SK-N-SH (cell line): ENCODE data around the gene KCNMB1. TPM values are rescaled to one million over a fixed set of nuclear protein-coding genes. Genes with fewer than 3 reads are reported as not detected.

Experiments used
- CTCF ChIA-PET: fragments of 300-600, 350-600 bp; formaldehyde crosslinking; extraction: SDS; loops from one replicate; lab custom pipeline; 2021; lab: Yijun Ruan, JAX
- POLR2A ChIA-PET: fragments of 350-600 bp; sonication (Branson Sonifier 250); formaldehyde crosslinking; extraction: SDS; loops from one replicate; lab custom pipeline; 2020; ENCODE audit warnings: antibody characterized with exemption, inconsistent platforms; lab: Yijun Ruan, JAX
- DNase-seq: peaks from one replicate; pipeline ENCODE4 v3.0.0; 2012
- H2AFZ ChIP-seq: fragments of 200-600 bp; sonication (generic); 2 replicates; pipeline ENCODE4 v1.8.1; 2016; ENCODE audit warnings: antibody characterized with exemption, mild to moderate bottlenecking, low read depth
- H3F3A ChIP-seq: fragments of 200-600 bp; sonication (generic); replicated peaks from 2 replicates; pipeline ENCODE3; 2016; ENCODE audit warnings: antibody characterized with exemption, mild to moderate bottlenecking; ENCODE audit not compliant: insufficient read depth
- H3K27ac ChIP-seq, 2 experiments: fragments of 200-500 bp in 1 of 2; fragments of 200-600 bp in 1 of 2; sonication (Bioruptor generic) in 1 of 2; sonication (generic), shearing (Covaris generic) in 1 of 2; 2 replicates each; pipeline versions ENCODE4 v1.5.1 to v1.6.1; 2014 to 2016; ENCODE audit warnings: low read depth in 2 of 2, inconsistent platforms in 1 of 2, low read length in 1 of 2, mild to moderate bottlenecking in 1 of 2, mixed read lengths in 1 of 2
- H3K27me3 ChIP-seq: fragments of 200-600 bp; sonication (generic), shearing (Covaris generic); 2 replicates; pipeline ENCODE4 v1.6.1; 2016; ENCODE audit warnings: mixed run types; ENCODE audit not compliant: insufficient read depth
- H3K36me3 ChIP-seq, 2 experiments: fragments of 200-500 bp in 1 of 2; fragments of 200-600 bp in 1 of 2; sonication (Bioruptor generic) in 1 of 2; sonication (generic) in 1 of 2; replicated peaks in 1 of 2; 2 replicates each; pipeline versions ENCODE3 to v1.5.1; 2014 to 2016; ENCODE audit warnings: low read length in 1 of 2, mild to moderate bottlenecking in 1 of 2; ENCODE audit not compliant: insufficient read depth in 2 of 2, control insufficient read depth in 1 of 2
- H3K4me1 ChIP-seq, 2 experiments: fragments of 200-500 bp in 1 of 2; fragments of 200-600 bp in 1 of 2; sonication (Bioruptor generic) in 1 of 2; sonication (generic), shearing (Covaris generic) in 1 of 2; 2 replicates each; pipeline versions ENCODE4 v1.5.1 to v1.6.1; 2014 to 2016; ENCODE audit warnings: low read depth in 1 of 2, low read length in 1 of 2, mixed run types in 1 of 2; ENCODE audit not compliant: insufficient read depth in 2 of 2, control insufficient read depth in 1 of 2
- H3K4me2 ChIP-seq: fragments of 200-600 bp; sonication (generic), shearing (Covaris generic); 2 replicates; pipeline ENCODE4 v1.6.1; 2017; ENCODE audit warnings: mixed run types
- H3K4me3 ChIP-seq, 2 experiments: fragments of 200-500 bp in 1 of 2; fragments of 200-600 bp in 1 of 2; sonication (Bioruptor generic) in 1 of 2; sonication (generic), shearing (Covaris generic) in 1 of 2; 2 replicates each; pipeline versions ENCODE4 v1.5.1 to v1.8.1; 2014 to 2016; ENCODE audit warnings: low read depth in 2 of 2, inconsistent platforms in 1 of 2, low read length in 1 of 2, mild to moderate bottlenecking in 1 of 2, mixed read lengths in 1 of 2, moderate library complexity in 1 of 2
- H3K79me2 ChIP-seq: fragments of 200-600 bp; sonication (generic); 2 replicates; pipeline ENCODE4 v1.8.1; 2017; ENCODE audit warnings: mild to moderate bottlenecking; ENCODE audit not compliant: insufficient read depth
- H3K9ac ChIP-seq: fragments of 200-600 bp; sonication (generic); 2 replicates; pipeline ENCODE4 v1.6.1; 2017; ENCODE audit warnings: mixed run types
- H3K9me2 ChIP-seq: fragments of 200-600 bp; sonication (generic); 2 replicates; pipeline ENCODE4 v1.6.1; 2017; ENCODE audit warnings: mixed run types
- H3K9me3 ChIP-seq: fragments of 200-600 bp; sonication (generic); 2 replicates; pipeline ENCODE4 v1.6.1; 2017; ENCODE audit warnings: mixed run types, mild to moderate bottlenecking, moderate library complexity
- H4K20me1 ChIP-seq: fragments of 200-600 bp; sonication (generic); 2 replicates; pipeline ENCODE4 v1.6.1; 2017; ENCODE audit warnings: mild to moderate bottlenecking, mixed run types; ENCODE audit not compliant: insufficient read depth
- EP300 ChIP-seq, 2 experiments: IDR thresholded peaks; 2 replicates each; pipeline versions ENCODE4 v1.4.0 to v1.6.1; 2012; ENCODE audit warnings: borderline replicate concordance in 1 of 2, low read depth in 1 of 2, low read length in 1 of 2
- EZH2phosphoT487 ChIP-seq: fragments of 200-600 bp; sonication (generic); IDR thresholded peaks from 2 replicates; pipeline ENCODE4 v1.6.1; 2017; ENCODE audit warnings: low read depth, mixed run types, mild to moderate bottlenecking, antibody characterized with exemption, moderate library complexity, borderline replicate concordance
- FOSL2 ChIP-seq: IDR thresholded peaks from 2 replicates; pipeline ENCODE4 v1.4.0; 2012; ENCODE audit warnings: low read depth, mild to moderate bottlenecking, moderate library complexity, borderline replicate concordance
- FOXJ3 ChIP-seq: sonication (generic); formaldehyde crosslinking; IDR thresholded peaks from 2 replicates; pipeline ENCODE4 v1.5.1; 2020; ENCODE audit warnings: mild to moderate bottlenecking, missing genetic modification reagents
- MEF2A ChIP-seq: IDR thresholded peaks from 2 replicates; pipeline ENCODE4 v1.4.0; 2012; ENCODE audit warnings: low read depth, borderline replicate concordance
- MXI1 ChIP-seq: IDR thresholded peaks from 2 replicates; pipeline ENCODE4 v1.6.1; 2012; ENCODE audit warnings: mild to moderate bottlenecking, low read depth, low read length, improper control_type of control experiment
- NRF1 ChIP-seq: IDR thresholded peaks from 2 replicates; pipeline ENCODE4 v1.6.1; 2012; ENCODE audit warnings: low read depth, mild to moderate bottlenecking, low read length
- PBX3 ChIP-seq: IDR thresholded peaks from 2 replicates; pipeline ENCODE4; 2012
- POLR2AphosphoS5 ChIP-seq: IDR thresholded peaks from 2 replicates; pipeline ENCODE4 v1.6.1; 2012; ENCODE audit warnings: low read depth, low read length
- RCOR1 ChIP-seq: fragments of 150-350 bp; IDR thresholded peaks from 2 replicates; pipeline ENCODE4 v1.6.1; 2017; ENCODE audit warnings: antibody characterized with exemption, low read length
- TAF1 ChIP-seq: IDR thresholded peaks from 2 replicates; pipeline ENCODE4 v1.6.1; 2012; ENCODE audit warnings: low read depth, mild to moderate bottlenecking, low read length, moderate library complexity, borderline replicate concordance
- TCF12 ChIP-seq: IDR thresholded peaks from 2 replicates; pipeline ENCODE4 v1.4.0; 2012
- TEAD4 ChIP-seq: IDR thresholded peaks from 2 replicates; pipeline ENCODE4 v1.4.0; 2012; ENCODE audit warnings: mild to moderate bottlenecking, borderline replicate concordance; ENCODE audit not compliant: insufficient read depth
- USF1 ChIP-seq: IDR thresholded peaks from 2 replicates; pipeline ENCODE4 v1.4.0; 2012; ENCODE audit warnings: low read depth, borderline replicate concordance
- ZBTB33 ChIP-seq: IDR thresholded peaks from 2 replicates; pipeline ENCODE4 v1.4.0; 2012; ENCODE audit warnings: low read depth, borderline replicate concordance
- WGBS: methylation state at CpG from one replicate; pipeline ENCODE4 v1.1.6; 2017; ENCODE audit warnings: low lambda C conversion rate; 5-methylcytosine and 5-hydroxymethylcytosine counted together
- polyA plus RNA-seq, 3 experiments: library from polyadenylated mRNA; depleted of rRNA; stranded (reverse); fragments of >200 nt; gene quantifications; 2 replicates each; pipeline ENCODE4 v1.2.3, GENCODE V29; 2012
- TF ChIP-seq, protein P1 (sequence below): fragments of 150-350 bp; IDR thresholded peaks from 2 replicates; pipeline ENCODE4 v1.6.1; 2017; ENCODE audit warnings: antibody characterized with exemption, low read length, low read depth, borderline replicate concordance
- TF ChIP-seq, protein P2 (sequence below): IDR thresholded peaks from 2 replicates; pipeline ENCODE4 v1.6.1; 2012; ENCODE audit warnings: mild to moderate bottlenecking, low read depth, low read length, moderate library complexity
- TF ChIP-seq, protein P3 (sequence below): fragments of 200-600 bp; sonication (generic); IDR thresholded peaks from 2 replicates; pipeline ENCODE4 v1.6.1; 2017; ENCODE audit warnings: antibody characterized with exemption, mild to moderate bottlenecking, moderate library complexity

Gene KCNMB1
- polyA plus RNA-seq, 1 of the 3 experiments (the other 2 are of a cell fraction), result not detected

DNA sequence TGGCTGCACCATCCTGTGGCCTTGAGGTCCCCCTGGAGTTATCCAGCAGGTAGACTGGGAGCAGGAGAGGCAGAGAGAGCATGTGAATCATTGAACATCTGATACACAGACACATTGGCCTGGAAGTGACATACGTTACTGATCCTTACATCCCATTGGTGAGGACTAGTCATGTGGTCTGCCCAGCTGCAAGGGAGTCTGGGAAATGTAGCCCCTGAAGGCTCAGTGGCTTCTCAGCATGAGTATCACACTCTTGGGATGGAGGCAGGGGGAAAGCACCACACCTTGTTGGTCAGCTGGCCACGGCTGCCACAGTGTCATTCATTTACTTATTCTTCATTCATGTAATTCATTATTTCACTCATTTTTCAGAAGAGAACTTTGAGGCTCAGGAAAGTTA is 13.3 kb upstream of the KCNMB1 start:
- Histone ChIP-seq H3K36me3 (no peaks in the 10 kb centered on the region), H4K20me1 (no peaks in the 10 kb centered on the region), H3K9me2 (no peaks in the 10 kb centered on the region), H2AFZ (no peak overlapping the region), H3K4me3 (no peak overlapping the region), H3F3A (no peaks in the 10 kb centered on the region), H3K79me2 (no peaks in the 10 kb centered on the region), H3K27me3 (no peaks in the 10 kb centered on the region), H3K9ac (no peak overlapping the region), H3K4me1 (no peaks in the 10 kb centered on the region)
- DNase-seq, result no peak
- ChIA-PET CTCF (no interaction called here), POLR2A (no interaction called here)
- 50% methylated on average over 2 of the region's 2 CpGs for WGBS
- TF ChIP-seq USF1 (no peak), POLR2AphosphoS5 (no peak), EZH2phosphoT487 (no peak), MEF2A (no peak), MXI1 (no peak)
- TF ChIP-seq, protein P1, sequence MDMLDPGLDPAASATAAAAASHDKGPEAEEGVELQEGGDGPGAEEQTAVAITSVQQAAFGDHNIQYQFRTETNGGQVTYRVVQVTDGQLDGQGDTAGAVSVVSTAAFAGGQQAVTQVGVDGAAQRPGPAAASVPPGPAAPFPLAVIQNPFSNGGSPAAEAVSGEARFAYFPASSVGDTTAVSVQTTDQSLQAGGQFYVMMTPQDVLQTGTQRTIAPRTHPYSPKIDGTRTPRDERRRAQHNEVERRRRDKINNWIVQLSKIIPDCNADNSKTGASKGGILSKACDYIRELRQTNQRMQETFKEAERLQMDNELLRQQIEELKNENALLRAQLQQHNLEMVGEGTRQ, result no peak
- TF ChIP-seq, all 33 proteins: peak for 0
- no peak overlapping the region for H3K4me2 ChIP-seq
- no peak overlapping the region for H3K27ac ChIP-seq
- no peaks in the 10 kb centered on the region for H3K9me3 ChIP-seq

DNA sequence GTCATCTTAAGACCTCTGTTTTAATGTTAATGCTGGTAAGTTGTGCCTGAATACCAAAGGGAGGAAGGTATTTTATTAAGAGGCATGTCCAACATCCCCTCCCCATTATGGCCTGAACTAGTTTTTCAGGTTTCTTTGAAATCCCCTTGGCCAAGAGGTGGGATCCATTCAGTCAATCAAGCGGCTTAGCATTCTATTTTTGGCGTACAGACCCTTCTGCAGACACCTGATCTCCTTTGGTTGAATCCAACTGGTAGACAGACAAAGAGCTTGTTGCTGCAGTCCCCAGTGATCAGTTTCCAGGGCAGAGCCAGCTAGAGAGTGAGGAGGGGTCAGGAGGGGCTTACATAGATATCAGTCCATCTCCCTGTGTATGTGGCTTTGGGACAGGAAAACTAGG is 7.9 kb upstream of the KCNMB1 start:
- CTCF ChIA-PET, result no interaction called here
- POLR2A ChIA-PET, result no interaction called here
- no peaks in the 10 kb centered on the region for H3K9me2 ChIP-seq
- H2AFZ ChIP-seq, result no peak overlapping the region
- H3F3A ChIP-seq, result no peaks in the 10 kb centered on the region
- no peaks in the 10 kb centered on the region for H3K4me1 ChIP-seq
- no peak overlapping the region for H3K27ac ChIP-seq
- H3K4me3 ChIP-seq, result no peak overlapping the region
- no peaks in the 10 kb centered on the region for H4K20me1 ChIP-seq
- no peaks in the 10 kb centered on the region for H3K79me2 ChIP-seq
- no peak for TF ChIP-seq FOXJ3 (CRISPR knock-in tag)
- TF ChIP-seq RCOR1, result no peak
- TF ChIP-seq TEAD4, result no peak
- TF ChIP-seq ZBTB33, result no peak
- TF ChIP-seq TCF12, result no peak
- no peak for TF ChIP-seq EP300 (IDR thresholded peaks at IDR 0.05; ENCODE audit: borderline replicate concordance in 1 of 2, low read depth in 1 of 2, low read length in 1 of 2)
- TF ChIP-seq FOSL2, result no peak
- TF ChIP-seq, protein P2, sequence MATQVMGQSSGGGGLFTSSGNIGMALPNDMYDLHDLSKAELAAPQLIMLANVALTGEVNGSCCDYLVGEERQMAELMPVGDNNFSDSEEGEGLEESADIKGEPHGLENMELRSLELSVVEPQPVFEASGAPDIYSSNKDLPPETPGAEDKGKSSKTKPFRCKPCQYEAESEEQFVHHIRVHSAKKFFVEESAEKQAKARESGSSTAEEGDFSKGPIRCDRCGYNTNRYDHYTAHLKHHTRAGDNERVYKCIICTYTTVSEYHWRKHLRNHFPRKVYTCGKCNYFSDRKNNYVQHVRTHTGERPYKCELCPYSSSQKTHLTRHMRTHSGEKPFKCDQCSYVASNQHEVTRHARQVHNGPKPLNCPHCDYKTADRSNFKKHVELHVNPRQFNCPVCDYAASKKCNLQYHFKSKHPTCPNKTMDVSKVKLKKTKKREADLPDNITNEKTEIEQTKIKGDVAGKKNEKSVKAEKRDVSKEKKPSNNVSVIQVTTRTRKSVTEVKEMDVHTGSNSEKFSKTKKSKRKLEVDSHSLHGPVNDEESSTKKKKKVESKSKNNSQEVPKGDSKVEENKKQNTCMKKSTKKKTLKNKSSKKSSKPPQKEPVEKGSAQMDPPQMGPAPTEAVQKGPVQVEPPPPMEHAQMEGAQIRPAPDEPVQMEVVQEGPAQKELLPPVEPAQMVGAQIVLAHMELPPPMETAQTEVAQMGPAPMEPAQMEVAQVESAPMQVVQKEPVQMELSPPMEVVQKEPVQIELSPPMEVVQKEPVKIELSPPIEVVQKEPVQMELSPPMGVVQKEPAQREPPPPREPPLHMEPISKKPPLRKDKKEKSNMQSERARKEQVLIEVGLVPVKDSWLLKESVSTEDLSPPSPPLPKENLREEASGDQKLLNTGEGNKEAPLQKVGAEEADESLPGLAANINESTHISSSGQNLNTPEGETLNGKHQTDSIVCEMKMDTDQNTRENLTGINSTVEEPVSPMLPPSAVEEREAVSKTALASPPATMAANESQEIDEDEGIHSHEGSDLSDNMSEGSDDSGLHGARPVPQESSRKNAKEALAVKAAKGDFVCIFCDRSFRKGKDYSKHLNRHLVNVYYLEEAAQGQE, result no peak
- TF ChIP-seq, protein P3, sequence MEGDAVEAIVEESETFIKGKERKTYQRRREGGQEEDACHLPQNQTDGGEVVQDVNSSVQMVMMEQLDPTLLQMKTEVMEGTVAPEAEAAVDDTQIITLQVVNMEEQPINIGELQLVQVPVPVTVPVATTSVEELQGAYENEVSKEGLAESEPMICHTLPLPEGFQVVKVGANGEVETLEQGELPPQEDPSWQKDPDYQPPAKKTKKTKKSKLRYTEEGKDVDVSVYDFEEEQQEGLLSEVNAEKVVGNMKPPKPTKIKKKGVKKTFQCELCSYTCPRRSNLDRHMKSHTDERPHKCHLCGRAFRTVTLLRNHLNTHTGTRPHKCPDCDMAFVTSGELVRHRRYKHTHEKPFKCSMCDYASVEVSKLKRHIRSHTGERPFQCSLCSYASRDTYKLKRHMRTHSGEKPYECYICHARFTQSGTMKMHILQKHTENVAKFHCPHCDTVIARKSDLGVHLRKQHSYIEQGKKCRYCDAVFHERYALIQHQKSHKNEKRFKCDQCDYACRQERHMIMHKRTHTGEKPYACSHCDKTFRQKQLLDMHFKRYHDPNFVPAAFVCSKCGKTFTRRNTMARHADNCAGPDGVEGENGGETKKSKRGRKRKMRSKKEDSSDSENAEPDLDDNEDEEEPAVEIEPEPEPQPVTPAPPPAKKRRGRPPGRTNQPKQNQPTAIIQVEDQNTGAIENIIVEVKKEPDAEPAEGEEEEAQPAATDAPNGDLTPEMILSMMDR, result no peak
- TF ChIP-seq NRF1, result no peak
- TF ChIP-seq PBX3, result no peak
- no peak for TF ChIP-seq TAF1
- H3K9ac ChIP-seq, result no peak overlapping the region
- H3K4me2 ChIP-seq, result no peak overlapping the region
- 42% methylated on average over 2 of the region's 2 CpGs for WGBS
- H3K36me3 ChIP-seq, result no peaks in the 10 kb centered on the region
- H3K27me3 ChIP-seq, result no peaks in the 10 kb centered on the region
- no peak for DNase-seq
- H3K9me3 ChIP-seq, result no peaks in the 10 kb centered on the region
